GM18868 (cell line): ENCODE results near the gene TRHDE.

ENCODE experiments used
- ATAC-seq: cut with Tn5 transposase; IDR thresholded peaks from one replicate; pipeline ENCODE4 v1.9.1; 2021; ENCODE audit warnings: mild to moderate bottlenecking, moderate library complexity; ENCODE audit not compliant: unreplicated experiment

Gene TRHDE

DNA sequence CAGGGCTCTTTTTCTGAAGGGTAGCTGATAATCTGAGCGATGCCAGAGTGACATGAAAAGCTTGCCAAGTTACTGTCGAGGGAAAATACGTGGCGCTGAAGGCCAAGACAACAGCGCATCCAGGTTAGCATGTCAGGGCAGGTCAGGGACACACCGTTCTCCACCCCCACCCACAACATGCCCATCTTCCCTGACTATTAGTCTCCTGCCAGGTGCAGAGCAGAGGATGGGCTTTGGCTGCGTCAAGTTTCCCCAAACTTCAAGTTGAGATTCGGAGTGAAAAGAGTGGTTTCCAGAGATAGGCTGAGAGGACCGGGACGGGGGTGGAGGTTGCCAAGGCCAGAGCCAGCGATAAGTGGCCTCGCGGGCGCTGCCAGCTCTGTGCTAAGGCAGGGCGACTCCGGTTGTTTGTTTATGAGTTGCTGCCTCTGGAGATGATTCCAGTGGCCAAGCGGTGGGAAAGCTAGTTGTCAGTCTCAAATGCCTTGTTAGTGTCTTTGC is 1.7 kb downstream of the TRHDE start:
- ATAC-seq, result no peak

DNA sequence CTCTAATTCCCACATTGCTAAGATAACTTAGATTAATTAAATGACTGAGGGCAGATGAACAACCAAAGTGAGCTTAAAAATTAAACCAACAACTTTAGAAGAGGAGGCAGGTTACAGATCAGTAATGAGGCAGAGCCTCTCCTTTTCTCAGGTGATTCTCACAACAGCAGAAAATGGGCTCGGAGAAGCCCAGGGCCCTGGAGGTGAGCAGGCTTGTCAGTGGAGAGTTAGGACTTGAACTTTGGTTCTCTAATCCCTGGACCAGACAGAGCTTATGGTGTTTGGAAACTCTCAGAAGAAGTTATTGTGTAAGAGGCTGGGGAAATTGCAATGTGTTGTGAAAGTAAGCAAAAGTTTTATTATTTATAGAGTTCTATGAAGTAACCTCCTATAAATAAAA is 2.8 kb downstream of the TRHDE start:
- no peak for ATAC-seq

DNA sequence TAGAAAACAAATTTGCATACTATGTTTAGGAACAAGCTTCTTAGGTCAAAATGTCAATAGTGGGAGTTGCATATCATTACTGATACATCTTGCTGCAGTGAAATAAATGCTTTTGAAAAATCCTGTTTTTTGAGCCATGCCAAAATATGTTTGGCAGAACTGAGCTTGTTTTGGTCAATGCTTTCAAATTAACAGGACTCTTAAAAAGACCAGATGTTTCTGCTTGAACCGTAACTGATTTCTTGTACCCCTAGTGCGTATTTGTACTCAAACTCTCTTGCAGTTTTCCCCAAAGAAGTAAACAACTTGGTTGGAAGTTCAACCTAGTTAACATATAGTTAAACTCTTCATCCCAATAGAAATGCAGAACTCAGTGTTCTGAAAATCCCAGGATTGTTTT is 3.4 kb downstream of the TRHDE start:
- no peak for ATAC-seq

DNA sequence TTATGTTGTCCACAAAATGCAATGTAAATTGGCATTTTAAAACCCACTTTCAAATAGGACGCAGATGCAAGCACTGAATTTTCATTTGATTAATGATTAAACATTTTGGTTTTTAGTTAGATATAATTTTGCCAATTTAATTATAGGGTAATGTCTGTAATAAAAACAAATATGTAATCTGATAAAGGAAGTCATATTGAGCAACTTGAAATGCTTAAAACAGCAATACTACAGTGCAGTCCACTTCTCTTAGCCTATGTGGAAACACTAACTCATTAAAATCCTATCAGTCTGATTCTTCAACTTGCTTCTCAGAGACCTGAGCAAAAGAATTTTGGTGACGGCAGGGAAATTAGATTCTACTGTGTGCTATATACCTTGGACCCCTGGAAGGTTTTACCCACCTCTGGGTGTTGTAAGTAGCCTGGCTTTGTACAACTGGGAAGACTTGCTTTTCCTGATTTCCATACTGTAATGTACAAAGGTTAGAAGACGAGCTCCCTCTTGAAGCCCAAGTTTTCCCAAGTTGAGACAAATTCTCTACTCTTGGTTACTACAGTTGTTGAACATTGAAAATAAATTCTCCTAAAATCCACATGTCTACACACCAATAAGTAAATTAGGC is 4.1 kb downstream of the TRHDE start:
- no peak for ATAC-seq

DNA sequence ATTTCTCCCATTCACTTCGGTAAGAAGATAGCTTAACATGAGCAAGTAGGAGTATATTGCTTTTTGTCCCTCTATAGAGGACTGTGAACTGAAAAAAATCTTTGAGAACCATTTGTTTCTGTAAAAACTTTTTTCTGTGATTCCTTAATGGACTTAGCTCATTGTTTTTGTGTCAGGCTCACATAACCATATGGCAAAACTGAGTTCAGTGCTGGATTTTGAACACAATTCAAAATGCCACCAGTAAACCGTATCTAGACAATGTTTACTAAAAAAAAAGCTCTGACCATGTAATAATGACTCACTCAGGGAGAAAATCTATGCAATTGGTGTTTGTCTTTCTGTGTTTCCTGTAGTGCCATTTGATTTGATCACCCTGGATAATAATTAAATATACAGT is 5.2 kb downstream of the TRHDE start:
- ATAC-seq, result no peak

DNA sequence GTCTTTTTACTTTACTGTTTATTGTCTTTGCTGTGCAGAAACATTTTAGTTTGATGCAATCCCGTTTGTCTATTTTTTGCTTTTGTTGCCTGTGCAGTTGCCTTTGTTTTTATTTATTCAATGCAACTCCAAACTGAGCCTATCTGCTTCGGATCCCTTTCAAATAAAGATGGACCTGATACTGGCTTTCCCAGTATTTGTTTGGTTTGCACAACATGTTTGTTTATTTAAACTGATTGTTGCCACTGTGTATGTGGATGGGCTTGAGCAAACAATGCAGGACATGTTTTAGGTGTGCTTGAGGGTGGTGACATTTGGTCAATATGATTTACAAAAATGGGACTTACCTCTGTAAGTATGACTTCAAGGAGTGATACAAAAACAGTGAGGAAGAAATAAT is 6.7 kb downstream of the TRHDE start:
- no peak for ATAC-seq

DNA sequence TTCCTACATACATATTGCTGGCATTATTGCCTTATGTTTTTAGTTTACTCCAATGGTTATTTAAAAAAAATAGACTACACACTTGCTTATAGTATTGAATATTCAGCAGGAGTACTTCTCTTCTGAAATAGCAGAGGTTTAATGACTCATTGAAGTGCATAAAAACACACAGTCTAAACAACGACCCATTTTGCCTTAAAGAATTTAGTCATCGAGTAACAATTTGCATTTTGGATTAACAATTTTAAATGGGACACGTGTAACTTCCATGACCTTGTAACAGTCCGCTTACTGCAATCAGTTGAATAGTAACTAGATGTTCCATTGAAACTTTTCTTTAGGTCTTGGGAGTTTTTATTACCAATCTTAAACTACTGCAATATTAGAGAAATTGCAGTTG is 9.0 kb downstream of the TRHDE start:
- ATAC-seq, result no peak

DNA sequence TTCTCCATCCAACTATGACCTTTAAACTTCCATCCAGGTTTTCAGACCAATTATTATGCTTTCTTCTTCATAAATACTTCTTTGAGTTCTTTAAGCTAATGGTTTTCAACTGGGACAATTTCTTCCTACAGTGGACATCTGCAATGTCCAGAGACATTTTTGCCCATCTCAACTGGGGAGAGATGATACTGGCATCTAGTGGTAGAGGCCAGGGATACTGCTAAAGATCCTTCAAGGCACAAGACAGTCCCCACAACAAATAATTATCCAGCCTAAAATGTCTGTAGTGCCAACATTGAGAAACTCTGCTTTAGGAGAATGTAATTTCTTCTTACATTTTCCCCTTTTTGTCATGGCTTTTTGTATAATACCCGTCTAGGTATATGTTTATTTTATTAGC is 10.6 kb downstream of the TRHDE start:
- no peak for ATAC-seq

DNA sequence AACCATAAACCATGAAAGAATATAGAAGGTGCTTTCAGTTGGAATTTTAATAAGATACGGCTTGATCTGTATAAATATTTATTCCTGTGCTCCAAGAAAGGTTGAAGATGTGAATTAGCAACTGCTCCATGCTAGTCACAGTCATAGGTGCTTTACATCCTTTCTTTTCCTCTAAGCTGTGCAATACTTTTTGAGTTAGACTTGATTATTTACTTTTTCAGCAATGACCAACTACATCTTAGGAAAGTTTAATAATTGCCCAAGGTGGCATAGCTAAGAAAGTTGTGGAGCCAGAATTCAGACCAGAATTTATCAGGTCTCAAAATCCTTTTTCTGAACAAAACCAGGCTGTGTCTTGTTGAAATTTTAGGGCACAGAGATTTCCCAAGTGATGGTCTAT is 13.7 kb downstream of the TRHDE start:
- ATAC-seq, result no peak

DNA sequence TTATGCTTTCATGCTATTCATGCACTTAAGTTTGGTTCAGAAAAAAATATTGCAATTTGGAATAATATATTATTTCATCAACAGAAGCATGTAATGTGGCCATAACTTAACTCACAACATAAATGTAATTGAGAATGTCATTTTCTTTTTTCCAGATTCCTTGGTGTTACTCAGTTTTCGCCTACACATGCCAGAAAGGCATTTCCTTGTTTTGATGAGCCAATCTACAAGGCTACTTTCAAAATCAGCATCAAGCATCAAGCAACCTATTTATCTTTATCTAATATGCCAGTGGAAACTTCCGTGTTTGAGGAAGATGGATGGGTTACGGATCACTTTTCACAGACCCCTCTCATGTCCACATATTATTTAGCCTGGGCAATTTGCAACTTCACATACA is 14.4 kb downstream of the TRHDE start:
- no peak for ATAC-seq

DNA sequence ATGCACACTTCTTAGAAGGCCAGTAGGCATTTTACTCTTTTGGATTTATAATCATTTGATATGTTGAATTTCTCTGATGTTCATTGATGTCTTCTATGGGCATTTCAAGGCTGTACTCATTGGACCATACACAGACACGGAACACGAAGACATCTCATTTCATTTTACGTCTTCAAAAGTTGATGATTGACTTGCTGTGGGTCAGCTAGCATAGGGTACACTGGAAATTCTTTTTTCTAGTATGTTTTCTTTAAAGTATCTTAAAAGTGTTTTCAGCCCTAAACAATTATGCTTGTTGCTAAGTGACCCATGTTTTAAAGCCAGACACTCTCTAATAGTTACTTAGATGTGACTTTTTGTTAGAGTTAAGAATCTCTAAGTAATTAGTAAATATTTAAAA is 16.3 kb downstream of the TRHDE start:
- no peak for ATAC-seq

DNA sequence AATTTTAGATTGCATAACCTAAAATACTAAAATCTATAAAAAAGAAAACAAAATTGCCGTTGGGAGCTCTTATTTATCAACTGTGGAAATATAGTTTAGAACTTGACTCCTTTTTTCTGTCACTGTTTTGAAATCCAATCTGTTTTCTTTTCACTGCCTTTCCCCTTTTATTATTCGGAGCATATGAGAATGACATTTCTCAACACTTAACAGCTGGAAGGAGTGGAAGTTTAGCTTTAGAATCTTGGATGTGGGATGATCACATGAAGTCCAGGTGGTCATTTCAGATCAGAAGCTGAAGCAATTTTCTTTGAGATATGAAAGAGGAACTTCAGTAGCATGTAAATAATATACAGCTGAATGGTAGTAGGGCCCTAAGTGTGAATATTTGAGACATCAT is 16.7 kb downstream of the TRHDE start:
- no peak for ATAC-seq

DNA sequence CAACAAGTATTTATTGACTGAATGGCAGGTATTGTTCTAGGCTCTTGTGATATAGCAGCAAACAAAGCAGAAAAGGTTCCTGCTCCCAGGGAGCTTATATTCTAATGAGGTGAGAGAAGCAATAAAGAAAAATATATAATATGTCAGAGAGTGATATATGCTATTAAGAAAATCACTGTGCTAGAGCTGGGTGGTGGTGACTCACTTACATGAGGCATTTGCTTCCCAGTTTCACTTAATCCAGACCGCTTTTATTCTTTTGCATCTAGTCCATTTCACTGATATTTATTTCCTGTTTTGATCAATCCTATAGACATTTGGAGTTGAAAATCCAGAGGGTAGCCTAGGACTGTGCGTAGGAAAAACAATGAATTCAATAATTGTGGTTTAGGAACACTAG is 17.5 kb downstream of the TRHDE start:
- ATAC-seq, result no peak

DNA sequence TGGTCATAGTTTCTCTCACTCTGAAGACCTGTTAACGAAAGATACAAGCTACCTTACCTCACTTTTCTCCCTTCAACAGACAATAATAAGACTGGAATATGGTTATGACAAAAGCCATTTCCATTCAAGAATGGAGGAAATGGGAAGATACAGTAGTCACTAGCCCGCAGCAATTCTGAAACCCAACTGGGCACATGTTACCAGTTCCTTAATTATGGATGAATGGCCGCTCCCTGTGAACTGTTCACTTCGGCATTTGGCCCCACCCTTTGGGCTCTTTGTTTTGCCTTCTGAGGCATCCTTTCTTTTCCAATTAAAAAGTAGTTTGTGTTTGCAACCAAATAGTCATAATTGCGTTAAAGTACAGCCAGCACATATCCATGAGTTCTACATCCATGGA is 19.0 kb downstream of the TRHDE start:
- ATAC-seq, result no peak

DNA sequence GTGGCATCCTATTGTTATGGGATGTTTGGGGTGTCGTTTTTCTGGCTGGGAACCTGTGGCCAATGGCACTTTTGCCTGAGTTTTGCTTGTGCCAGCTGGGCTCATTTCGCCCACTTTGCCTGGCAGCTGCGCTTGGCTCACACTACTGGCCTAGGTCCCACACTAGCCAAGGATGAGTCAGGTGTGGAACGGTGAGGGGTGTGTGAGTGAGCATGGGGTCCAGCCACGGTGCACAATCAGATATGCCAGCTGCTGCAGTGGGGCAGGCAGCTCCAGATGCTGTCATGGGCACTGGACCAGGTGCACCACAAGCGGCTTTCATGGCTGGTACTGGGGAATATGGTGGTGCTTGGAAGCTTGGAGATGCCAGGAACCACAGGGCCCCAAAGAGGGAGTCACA is 21.5 kb downstream of the TRHDE start:
- ATAC-seq, result no peak

DNA sequence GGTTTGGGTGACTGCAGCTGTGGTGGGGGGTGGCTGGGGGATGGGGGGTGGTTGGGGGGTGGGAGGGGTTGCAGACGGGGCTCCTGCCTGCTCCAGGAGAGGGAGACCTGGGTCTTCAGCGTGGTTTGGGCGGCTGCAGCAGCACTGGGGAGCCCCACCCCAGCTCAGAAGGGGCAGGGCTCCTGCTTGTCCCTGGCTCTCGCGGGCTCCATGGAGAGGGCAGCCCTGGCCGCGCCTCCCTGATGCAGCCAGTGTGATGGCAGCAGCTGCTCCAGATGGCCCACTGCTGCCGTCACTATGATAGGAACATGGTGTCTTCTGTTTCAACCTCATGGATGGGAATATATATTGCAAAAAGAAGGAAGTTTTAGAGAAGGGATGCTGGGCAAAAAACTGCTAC is 22.9 kb downstream of the TRHDE start:
- ATAC-seq, result no peak

DNA sequence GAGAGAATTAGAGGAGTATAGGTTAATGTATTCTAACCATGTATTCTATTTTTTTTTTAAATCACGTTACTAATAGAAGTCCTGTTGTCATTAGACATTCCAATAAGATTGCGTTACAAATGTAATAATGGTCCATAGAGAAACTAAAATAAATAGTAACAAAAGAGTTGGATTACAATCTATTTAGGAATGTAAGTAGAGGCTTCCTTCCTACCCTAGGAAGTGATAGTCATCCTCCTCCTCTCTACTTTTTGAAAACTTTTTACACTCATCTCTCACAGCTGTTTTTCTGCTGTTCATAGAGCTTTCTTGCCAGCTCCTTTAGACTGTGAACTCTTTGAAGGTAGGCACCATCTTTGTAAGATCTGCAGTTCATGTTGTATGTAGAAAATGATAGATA is 23.6 kb downstream of the TRHDE start:
- no peak for ATAC-seq

DNA sequence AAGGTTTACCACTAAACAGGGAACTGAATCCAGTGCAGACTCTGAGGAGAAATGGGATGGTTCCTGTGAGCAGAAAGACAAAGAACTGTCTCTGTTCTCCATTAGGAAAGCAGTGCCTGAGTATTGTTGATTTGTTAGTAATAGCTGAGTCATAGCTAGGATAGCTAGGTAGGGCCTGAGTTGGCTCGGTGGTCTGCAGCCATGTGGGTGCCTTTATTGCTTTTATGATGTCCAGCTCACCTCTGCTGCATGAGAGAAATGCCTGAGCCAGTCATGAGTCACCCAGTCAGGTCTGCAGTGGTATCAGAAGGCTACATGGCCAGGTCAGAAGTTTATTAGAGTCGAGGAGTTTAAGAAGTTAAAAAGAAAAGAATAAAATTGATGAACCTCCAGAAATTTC is 24.2 kb downstream of the TRHDE start:
- no peak for ATAC-seq

DNA sequence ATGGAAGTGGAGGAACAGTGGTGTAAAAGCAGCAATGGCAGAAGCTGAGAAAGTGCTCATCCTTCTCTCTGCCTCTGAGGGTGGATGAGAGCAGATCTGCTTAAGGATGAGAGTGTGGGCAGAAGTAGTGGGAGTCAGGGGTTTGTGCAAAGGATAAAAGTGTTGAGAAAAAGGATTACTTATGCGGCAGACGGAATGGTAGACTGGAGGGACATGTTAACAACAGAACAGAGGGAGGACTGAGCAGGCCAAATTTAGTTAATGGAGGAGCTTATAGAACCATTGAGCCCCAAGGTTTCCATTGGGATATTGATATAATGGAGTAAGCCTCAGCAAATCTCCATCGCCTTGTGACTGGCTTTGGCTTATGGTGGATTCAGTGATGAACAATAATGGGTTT is 25.5 kb downstream of the TRHDE start:
- no peak for ATAC-seq

DNA sequence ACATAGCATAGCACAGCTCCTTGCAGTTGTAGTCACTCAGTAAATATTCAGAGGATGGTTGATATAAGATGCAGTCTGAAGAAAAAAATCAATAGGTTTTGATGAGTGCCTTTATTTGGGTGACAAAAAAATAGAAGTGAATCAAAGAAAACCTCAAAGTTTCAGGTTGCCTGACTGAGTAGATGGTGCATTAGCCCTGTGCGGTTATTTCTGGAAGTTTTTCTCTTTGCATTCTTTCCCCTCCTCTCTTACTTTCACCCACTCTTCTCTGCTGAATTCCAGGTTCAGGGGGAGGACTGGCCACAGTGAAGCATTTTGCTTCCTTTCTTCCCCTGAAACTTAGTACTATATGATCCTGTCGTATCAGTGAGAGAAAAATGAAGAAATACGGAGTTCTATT is 28.6 kb downstream of the TRHDE start:
- ATAC-seq, result no peak

DNA sequence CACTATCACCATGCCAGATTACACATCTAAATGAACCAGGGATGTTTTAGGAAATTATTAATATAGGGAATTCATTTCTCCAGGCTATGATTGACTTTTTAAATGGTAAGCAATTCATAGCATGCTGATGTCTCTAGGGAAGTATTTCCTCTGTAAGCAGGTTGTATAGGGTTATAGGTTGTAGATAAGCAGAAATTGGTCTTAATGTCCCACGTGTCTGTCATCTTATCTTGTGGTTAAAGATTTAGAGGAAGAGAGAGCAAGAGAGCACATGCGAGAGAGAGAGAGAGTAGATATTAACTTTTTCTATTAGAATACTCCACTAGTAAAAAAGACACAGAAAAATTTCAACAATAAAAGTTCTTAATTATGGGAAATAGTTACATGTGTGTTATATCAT is 32.6 kb downstream of the TRHDE start:
- ATAC-seq, result no peak

DNA sequence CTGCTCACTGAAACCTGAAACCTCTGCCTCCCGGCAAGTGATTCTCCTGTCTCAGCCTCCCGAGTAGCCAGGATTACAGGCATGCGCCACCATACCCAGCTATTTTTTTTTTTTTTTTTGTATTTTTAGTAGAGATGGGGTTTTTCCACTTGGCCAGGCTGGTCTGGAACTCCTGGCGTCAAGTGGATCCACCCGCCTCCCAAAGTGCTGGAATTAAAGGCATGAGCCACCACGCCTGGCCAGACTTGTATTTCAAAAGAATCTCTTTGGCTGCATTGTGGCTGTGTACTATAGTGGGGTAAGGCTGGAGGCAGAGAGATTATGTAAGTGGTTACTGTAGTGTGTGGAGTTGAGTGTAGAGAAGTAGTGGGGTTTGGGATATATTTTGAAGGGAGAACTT is 35.1 kb downstream of the TRHDE start:
- ATAC-seq, result no peak

DNA sequence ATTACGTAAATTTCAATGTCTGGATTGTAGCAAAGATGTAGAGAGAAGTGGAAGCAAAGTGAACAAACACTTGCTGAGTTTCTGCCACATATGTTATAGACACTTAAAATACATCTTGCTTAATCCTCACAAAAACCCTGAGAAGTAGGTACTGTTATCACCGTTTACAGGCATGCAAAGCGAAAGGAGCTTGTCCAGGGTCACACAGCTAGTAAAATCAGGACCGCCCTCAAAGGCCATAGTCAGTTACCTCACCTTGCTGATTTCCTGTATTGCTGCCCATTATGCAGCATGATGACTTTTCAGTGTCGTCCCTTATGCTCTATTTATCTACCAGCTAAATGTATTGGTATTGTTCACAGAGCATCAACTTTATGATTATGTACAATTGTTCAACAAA is 39.8 kb downstream of the TRHDE start:
- no peak for ATAC-seq

DNA sequence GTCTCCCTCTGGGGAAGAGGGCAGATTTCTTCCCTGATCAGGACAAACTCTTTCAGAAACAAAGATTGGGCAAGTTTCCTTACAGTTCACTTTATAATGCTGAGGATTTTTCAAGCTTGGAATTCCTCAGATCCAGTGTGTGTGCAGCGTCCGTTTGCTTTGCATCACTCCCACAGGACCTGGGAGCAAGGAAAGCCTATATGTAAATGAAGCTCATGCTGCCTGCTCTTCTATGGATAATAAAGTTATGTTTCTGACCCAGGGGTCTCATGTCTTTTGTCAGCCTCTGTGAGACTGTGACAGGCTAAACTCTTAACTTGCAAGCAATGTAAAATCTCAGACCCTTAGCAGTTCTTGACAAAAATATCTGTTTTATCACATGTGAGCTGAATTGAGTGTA is 41.6 kb downstream of the TRHDE start:
- no peak for ATAC-seq
